H7 (cell line): ENCODE measurements around the gene CMSS1. TPM values are rescaled to one million over a fixed set of nuclear protein-coding genes. Genes with fewer than 3 reads are reported as not detected.

Source experiments
- DNase-seq: peaks from one replicate; pipeline ENCODE4 v3.0.0; 2012
- H3K27me3 ChIP-seq: 2 replicates; pipeline ENCODE4 v1.6.0; 2011; ENCODE audit warnings: mild to moderate bottlenecking, low read length; ENCODE audit not compliant: control insufficient read depth, insufficient read depth
- H3K36me3 ChIP-seq: replicated peaks from 2 replicates; pipeline ENCODE4 v1.5.1; 2011; ENCODE audit warnings: low read length; ENCODE audit not compliant: control insufficient read depth, insufficient read depth
- H3K4me3 ChIP-seq: 2 replicates; pipeline ENCODE4 v1.5.1; 2011; ENCODE audit warnings: low read depth, mild to moderate bottlenecking, control low read depth, low read length, moderate library complexity; ENCODE audit not compliant: insufficient read depth
- total RNA-seq: library from RNA; depleted of rRNA; stranded (reverse); fragments of >200 nt; shearing (Covaris generic); gene quantifications from 2 replicates; pipeline ENCODE4 v1.2.3, GENCODE V29; 2014

Gene CMSS1
- total RNA-seq, 1 experiment from 2014 or later, result 44.6 TPM

DNA sequence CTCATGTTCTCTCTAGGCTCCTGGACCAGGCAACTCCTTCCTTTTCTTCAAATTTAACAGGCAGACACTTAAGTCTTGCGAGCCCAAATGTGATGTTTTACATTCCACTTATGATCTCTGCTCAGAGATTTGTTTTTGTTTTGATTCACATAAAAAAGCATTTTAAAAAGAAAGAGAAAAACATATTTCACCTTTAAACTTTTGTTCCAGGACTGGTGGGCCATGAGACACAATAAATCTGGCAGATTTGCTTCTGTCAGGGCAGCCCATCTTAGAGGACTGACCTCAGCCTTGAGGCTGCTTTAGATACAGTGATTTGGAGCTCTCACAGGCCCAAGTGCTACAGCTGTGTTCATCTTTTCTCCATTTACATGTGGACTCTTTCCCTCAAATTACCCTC lies 52.0 kb downstream of the CMSS1 start:
- no peaks in the 10 kb centered on the region for H3K36me3 ChIP-seq
- H3K4me3 ChIP-seq, result no peak overlapping the region
- DNase-seq, result no peak
- H3K27me3 ChIP-seq, result peaks cover 15% of the 10 kb centered on the region; the same call in 1 of the 2 replicates

DNA sequence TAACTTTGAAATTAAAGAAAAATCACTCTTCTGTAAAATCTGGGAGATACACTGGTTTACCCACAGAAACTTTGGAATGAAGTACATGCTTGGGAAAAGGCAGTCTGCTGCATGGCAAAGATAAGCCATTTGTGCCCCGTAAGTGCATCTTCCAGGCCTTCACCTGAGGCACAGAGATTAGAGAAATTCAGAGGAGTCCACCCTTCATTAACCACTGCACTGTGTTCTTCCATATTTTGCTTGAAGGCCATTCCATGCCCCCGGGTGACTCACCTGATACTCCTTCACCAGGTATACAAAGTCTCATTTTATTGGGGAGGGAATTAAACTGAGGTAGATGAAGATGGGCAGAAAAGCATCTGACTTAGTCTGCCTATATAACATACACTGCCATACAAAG lies 53.0 kb downstream of the CMSS1 start:
- DNase-seq, result no peak
- Histone ChIP-seq H3K27me3 (peaks cover 22% of the 10 kb centered on the region; the same call in 1 of the 2 replicates), H3K4me3 (no peak overlapping the region), H3K36me3 (no peaks in the 10 kb centered on the region)

DNA sequence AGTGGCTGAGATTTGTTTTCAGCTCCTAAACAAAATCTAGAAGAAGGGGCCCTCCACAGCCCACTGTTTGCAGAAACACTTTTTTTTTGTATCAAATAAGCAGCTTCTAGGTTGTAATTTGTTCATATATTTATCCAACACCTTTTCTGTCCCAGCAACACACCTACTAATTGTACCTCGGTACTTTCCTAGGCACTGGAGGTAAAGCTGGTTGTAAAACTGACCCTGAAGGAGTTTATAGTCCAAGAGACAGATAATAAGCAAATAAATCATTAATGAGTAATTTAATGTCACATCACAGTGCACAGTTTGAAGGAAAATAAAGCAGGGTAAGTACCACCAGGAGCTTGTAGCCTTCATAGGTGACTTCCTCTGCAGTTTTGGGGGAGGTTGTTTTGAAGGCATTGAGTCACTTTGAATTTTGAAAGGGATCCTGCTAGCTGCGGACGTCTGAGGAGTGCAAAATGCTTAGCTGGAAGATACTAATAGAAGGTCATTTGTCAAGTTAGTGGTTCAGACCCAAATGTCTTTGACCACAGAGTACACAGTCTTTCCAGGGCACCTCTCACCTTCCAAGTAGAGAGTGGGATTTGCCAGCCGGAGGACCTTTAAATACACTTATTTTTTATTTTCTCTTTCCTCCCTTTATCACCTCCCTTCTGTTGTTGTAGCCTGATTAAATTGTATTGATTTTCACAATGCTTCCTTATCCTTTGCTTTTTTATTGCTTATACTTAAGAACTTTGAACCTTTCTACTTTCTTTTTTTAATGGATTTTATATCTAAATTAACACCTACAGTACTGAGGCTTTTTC lies 53.8 kb downstream of the CMSS1 start:
- no peak for DNase-seq
- Histone ChIP-seq H3K36me3 (no peaks in the 10 kb centered on the region), H3K27me3 (peaks cover 22% of the 10 kb centered on the region; the same call in 1 of the 2 replicates), H3K4me3 (no peak overlapping the region)

DNA sequence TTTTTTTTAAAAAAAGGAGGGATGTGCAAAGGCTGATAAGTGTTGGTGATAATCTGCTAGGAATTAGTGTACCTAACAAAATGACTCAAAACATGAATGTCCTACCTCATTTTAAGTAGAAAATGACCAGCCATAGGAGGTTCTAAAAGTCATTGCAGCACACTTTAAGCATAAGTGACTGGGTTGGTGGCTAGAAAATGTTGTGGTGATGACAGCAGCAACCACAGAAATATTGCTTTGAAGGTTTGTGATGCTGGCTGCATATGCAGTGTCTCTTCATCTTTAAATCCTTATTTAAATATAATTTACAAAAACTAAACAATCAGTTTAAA lies 55.2 kb downstream of the CMSS1 start:
- no peak overlapping the region for H3K4me3 ChIP-seq
- H3K36me3 ChIP-seq, result no peaks in the 10 kb centered on the region
- no peak for DNase-seq
- peaks cover 36% of the 10 kb centered on the region; the same call in 1 of the 2 replicates for H3K27me3 ChIP-seq

DNA sequence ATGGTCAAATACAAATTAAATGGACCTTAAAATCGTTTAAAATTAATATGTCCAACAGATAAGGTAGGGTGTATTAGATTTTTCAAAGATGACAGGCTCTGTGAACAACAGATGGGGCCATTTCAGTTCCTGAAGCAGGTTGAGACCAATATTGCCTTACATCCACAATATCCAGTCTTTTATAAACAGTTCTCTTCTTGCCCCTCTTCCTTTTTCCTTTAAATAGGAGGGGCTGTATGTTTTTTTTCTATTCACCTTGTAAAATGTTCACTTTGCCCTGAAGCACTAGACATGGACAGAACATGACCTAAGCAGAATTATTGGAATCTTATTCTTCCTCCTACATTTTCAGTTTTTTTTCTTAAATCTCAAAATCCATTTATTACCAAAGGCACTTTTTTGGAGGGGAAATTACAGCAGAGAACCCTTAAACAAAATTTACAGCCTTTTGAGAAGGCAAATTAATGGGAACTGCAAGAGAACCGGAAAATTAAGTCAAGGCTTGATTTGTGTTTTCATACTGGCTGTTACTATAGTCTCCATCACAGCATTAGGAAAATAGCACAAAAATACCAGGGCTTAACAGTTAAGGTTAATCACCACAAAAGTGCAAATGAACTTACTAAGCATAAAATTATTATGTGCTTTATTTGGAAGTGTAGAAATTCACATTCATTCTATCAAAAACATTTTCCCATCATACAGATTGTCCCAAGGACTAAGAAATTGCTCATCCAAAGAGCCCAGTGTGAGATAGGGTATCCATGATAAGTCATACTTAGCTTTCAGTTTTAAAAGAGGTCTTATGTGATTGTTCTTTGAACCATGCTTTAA lies 55.8 kb downstream of the CMSS1 start:
- no peak for DNase-seq
- no peaks in the 10 kb centered on the region for H3K36me3 ChIP-seq
- H3K27me3 ChIP-seq, result peaks cover 41% of the 10 kb centered on the region; the same call in 1 of the 2 replicates
- H3K4me3 ChIP-seq, result no peak overlapping the region

DNA sequence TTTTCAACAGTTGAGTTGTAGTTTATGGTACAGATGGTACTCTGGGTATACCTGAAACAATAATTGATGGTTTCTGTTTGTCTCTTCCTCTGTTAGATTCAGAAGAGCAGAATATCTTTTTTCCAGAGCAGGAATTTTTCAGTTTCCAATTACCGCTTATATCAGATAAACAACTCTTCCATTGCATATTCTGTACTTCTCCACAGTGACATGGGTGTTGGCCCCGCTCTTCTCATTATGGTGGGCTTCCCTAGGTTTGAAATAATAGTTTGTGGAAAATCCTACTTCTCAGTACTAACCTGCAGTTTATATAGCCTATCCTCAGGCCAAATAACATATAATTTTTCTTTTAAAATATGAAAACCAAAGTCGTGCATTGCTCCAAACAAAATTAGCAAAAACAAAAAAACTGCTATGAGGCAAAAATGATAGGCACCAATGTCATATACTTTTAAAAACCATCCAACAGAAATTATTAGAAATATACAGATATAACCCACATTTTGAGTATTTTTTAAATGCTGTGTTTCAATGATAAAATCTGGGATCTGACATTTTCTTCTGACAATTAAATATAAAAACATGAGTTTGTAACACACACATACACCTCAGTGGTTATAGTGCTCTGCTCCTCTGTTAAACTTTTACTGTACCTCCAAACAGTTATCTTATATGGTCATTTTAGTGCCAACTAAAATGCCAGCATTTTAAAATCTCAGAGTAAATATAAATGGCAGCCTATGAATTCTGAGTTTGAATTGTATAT lies 56.8 kb downstream of the CMSS1 start:
- H3K4me3 ChIP-seq, result no peak overlapping the region
- no peak for DNase-seq
- H3K27me3 ChIP-seq, result peaks cover 43% of the 10 kb centered on the region; the same call in 1 of the 2 replicates
- H3K36me3 ChIP-seq, result no peaks in the 10 kb centered on the region

DNA sequence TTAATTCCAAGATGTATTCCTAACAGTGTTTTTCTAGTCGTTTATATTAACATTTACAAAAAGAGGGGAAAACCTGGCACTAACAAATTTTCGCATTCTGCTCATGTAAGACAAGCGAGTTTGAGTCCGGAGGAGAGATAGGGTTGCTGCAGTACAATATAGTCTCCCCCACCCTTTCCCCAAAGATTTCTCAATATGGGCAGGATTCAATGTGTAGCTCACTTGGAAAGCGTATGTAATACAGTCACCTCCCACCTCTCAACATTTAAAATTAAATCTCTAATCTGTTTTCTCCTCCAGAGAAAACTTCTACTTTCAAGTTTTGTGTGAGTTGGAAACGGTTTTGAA lies 57.9 kb downstream of the CMSS1 start:
- no peaks in the 10 kb centered on the region for H3K36me3 ChIP-seq
- no peak for DNase-seq
- peaks cover 43% of the 10 kb centered on the region; the same call in 1 of the 2 replicates for H3K27me3 ChIP-seq
- H3K4me3 ChIP-seq, result peak overlapping the region; percentile 41

DNA sequence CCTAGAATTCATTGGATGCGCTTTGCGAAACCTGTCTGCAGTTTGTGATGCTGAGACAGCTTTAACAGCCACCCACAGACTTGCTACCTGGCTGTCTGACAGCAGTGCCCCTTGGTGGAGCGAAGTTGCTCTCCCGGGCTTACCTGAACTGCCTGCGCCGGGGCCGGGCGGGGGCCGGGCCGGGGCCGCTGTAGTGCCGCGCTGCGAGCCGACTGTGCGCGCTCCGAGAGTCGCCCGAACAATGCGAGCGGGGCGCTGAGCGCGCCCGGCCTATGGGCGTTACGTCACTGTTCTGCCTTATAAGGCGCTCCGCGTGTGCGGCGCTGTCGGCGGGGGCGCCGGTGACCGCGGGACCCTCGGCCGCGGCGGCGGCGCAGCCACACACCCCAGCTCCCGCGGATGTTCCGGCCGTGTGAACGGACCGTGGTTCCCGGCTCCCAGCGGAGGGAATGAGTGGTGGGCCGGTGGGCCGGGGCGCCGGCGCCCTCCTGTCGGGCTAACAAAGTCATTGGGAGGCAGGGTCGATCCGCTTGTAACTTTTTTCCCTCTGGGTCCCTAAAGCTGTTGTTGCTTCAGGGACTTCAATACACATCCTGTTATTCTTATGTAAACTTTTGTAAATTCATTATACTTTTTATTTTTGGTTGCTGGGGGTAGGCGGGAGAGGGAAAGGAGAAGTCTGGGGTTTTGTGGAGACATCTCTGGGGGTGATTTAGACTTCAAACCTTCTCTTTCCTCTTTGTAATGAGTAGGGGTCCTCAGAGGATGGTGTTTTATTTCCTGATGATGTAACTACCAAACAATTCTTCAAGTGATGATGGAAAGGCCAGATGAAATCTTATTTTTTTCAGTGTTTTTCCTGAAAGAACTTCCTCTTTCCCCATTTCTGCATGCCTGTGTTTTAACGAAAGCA lies 58.5 kb downstream of the CMSS1 start:
- Histone ChIP-seq H3K36me3 (no peaks in the 10 kb centered on the region), H3K4me3 (peak overlapping the region; percentile 41), H3K27me3 (peaks cover 42% of the 10 kb centered on the region; the same call in 1 of the 2 replicates)
- DNase-seq, result peak; percentile 88

DNA sequence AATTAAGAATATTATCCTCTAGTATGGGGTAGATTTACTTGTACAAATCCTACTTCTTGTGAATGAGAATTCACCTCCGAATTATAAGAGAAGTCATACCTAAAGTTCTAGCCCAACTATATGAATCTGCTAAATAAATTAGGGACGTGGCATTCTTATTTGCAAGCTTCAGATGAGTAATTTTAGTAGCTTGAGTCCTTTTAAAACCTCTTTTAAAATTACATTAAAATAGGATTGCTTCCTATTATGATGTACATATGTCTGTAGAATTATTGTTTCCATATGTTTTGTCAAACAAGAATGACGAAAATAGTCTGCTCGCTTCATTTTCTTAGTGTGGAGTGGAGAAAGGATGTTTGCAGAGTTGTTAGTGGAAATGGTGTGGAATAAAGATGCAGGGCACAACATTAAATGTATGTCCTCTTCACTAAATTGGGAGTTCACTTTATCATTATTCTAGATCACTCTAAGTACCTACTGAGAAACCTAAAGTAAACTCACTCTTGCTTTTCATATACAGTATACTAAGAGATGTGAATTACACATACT lies 59.4 kb downstream of the CMSS1 start:
- Histone ChIP-seq H3K27me3 (peaks cover 40% of the 10 kb centered on the region; the same call in 1 of the 2 replicates), H3K36me3 (no peaks in the 10 kb centered on the region), H3K4me3 (no peak overlapping the region)
- no peak for DNase-seq

DNA sequence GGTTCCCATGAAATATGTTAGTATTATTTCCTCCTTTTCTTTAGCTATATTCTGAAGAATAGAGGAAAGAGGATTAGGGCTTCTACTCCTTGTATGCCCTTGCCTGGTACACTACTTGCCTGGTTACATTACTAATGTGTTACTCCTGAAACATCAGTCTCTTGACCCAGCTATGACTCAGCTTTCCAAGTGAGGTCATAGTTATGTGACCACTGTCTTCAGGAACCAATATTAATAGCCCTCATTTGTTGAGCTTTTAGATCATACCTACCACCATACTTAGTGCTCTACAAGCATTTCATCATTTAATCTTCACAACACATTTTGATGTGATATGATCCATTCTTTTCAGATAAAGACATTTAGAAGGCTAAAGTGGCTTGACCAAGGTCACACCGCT lies 60.3 kb downstream of the CMSS1 start:
- Histone ChIP-seq H3K36me3 (no peaks in the 10 kb centered on the region), H3K27me3 (peaks cover 40% of the 10 kb centered on the region; the same call in 1 of the 2 replicates), H3K4me3 (no peak overlapping the region)
- DNase-seq, result no peak

DNA sequence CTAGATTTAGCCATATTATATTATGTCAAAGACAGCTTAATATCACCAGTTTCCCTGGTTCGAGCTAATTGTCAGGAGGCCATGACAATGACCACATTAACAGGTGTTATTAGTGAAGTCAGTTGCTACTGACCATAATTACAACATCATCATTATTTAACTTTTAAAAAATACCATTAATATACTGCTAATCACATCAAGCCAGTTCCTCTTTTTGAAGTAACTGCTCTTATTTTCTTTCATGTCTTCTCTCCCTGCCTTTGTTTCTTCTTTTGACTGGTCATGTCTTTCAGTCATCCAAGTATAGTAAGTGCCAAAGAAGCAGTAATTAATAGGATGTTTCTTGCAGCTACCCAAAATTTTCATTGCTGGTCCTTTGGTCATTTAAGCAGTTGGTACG lies 61.6 kb downstream of the CMSS1 start:
- no peak for DNase-seq
- Histone ChIP-seq H3K4me3 (no peak overlapping the region), H3K27me3 (peaks cover 30% of the 10 kb centered on the region; the same call in 1 of the 2 replicates), H3K36me3 (no peaks in the 10 kb centered on the region)

DNA sequence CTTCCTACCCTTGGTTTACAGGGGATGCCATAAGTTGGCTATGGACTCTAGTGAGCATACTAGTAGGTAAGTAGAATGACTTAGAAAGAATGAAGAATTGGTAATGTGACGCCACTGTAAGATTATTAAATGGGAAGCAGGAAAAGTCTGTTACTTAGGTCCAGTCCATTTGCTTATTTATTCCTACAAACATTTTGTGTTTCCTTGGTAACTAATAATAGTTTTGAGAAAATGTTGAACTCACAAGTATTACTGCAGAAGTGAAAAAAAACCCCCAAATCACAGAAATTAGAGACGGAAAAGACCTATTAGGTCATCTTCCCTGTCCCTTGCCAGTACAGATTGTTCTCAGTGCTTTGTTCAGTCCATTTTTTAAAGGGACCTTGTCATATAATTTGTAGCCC lies 63.5 kb downstream of the CMSS1 start:
- Histone ChIP-seq H3K27me3 (peaks cover 21% of the 10 kb centered on the region; the same call in 1 of the 2 replicates), H3K4me3 (no peak overlapping the region), H3K36me3 (no peaks in the 10 kb centered on the region)
- DNase-seq, result no peak

DNA sequence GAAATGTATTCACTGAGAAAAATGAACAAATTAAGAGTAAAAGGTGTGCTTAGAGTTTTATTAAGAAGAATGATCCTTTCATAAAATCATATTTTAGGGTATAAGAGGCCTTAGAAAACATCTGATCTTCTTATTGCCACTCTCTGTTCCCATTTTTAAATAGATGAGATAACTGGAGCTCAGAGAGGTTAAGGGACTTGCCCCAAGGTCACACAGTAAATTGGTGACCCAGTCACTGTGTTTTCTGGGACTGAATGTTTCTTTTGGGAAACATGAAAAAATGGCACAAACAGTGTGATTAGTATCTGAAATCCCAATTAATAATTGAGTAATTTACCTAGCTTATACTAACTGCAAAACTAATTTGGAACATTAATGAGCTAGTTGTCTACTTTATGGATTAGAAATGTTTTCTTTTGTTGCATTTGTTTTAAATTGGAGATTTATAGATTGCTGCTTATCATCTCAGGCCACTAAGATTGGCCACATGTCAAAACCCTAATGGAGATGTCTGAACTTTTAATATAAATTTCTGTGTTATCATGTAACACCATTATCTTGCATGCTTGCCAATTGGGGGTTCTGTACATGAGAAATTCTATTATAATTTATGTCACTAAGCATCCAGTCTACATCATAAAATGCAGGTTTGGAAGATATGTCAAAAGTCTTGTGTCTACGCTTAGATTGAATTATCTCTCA lies 64.9 kb downstream of the CMSS1 start:
- no peaks in the 10 kb centered on the region for H3K36me3 ChIP-seq
- no peak overlapping the region for H3K4me3 ChIP-seq
- DNase-seq, result no peak
- peaks cover 10% of the 10 kb centered on the region; the same call in 1 of the 2 replicates for H3K27me3 ChIP-seq
